ENCODE measurements around the gene TMEM176A. TPM values are rescaled to one million over a fixed set of nuclear protein-coding genes. Genes with fewer than 3 reads are reported as not detected.
"Not testable (repeated sequence)": the region's sequence is repeated elsewhere in the genome, so short reads cannot be mapped to it uniquely, and the experiment has no call there.

Gene TMEM176A
- total and polyA plus RNA-seq, 4 experiments from 2014 or later, result 0.26 to 2.6 (median 1.1) TPM; not detected in 1

GRCh38 chr7:150756166-150756565 lies 44.4 kb upstream of the TMEM176A start:
- peak overlapping the region in 1 of 2 donors; percentile 6 for H3K4me3 ChIP-seq (ENCODE audit: low read length in 2 of 2)
- peak overlapping the region; percentile 92 to 99 (median 96) for H3K27ac Mint-ChIP-seq
- peaks cover 0 to 7% (median under 1%) of the 10 kb centered on the region in 8 donors for H3K9me3 Mint-ChIP-seq
- no peaks in the 10 kb centered on the region for H3K27me3 ChIP-seq (ENCODE audit: insufficient read depth, low read length)
- peaks cover 40 to 58% (median 49%) of the 10 kb centered on the region in 4 donors for H3K4me1 Mint-ChIP-seq
- peak overlapping the region; percentile 61 for H3K27ac ChIP-seq (ENCODE audit: low read depth, low read length)
- H3K4me3 Mint-ChIP-seq, result peak overlapping the region; percentile 56 to 85 (median 76)
- intact Hi-C loops (cut with micrococcal nuclease), result loop anchor here (1.0 kb wide), 1 partner anchor 400 kb away; no protein-coding TSS in a partner anchor
- H3K27me3 Mint-ChIP-seq, result peaks cover 0 to 2% of the 10 kb centered on the region in 2 donors
- no peaks in the 10 kb centered on the region for H3K36me3 ChIP-seq (ENCODE audit: insufficient read depth, low read length)
- POLR2A ChIA-PET (ENCODE audit: partially characterized antibody), result interaction anchor here (0.6 to 7.5 kb wide), 58 partner anchors 12 to 398 kb away, joined by 3 to 288 read pairs (median 8); partner anchors contain the start of genes GIMAP1, GIMAP2, GIMAP4 and GIMAP5
- H3K36me3 Mint-ChIP-seq, result peaks cover 0 to 9% of the 10 kb centered on the region in 2 donors
- CTCF ChIA-PET (ENCODE audit: partially characterized antibody), result interaction anchor here (0.6 to 3.9 kb wide), 34 partner anchors 10 to 400 kb away, joined by 3 to 93 read pairs (median 4); partner anchors contain the start of genes GIMAP1, GIMAP2, GIMAP4 and GIMAP5
- peaks cover 59% of the 10 kb centered on the region for H3K4me1 ChIP-seq (ENCODE audit: insufficient read depth, low read length)
- no peaks in the 10 kb centered on the region for H3K9me3 ChIP-seq (ENCODE audit: control insufficient read depth in 1 of 2, low read length in 2 of 2)
- DNase-seq, result peak in 1 of 5 donors; percentile 53

- Mint-ChIP-seq H3K4me3 (peak overlapping the region in 7 of 8 donors; percentile 43 to 85 (median 74)), H3K9me3 (peaks cover 0 to 12% (median 6%) of the 10 kb centered on the region in 8 donors), H3K4me1 (peaks cover 38 to 55% (median 46%) of the 10 kb centered on the region in 4 donors), H3K36me3 (peaks cover 5 to 9% of the 10 kb centered on the region in 2 donors), H3K27me3 (peaks cover 0 to 2% of the 10 kb centered on the region in 2 donors), H3K27ac (peak overlapping the region; percentile 92 to 99 (median 96))
- no peaks in the 10 kb centered on the region for H3K36me3 ChIP-seq (ENCODE audit: insufficient read depth, low read length)
- CTCF ChIA-PET (ENCODE audit: partially characterized antibody), result interaction anchor here (0.7 to 3.9 kb wide), 17 partner anchors 11 to 401 kb away, joined by 3 to 93 read pairs (median 6); partner anchors contain the start of genes GIMAP1, GIMAP2, GIMAP4 and GIMAP5
- POLR2A ChIA-PET (ENCODE audit: partially characterized antibody), result interaction anchor here (0.6 to 7.5 kb wide), 16 partner anchors 12 to 887 kb away, joined by 3 to 288 read pairs (median 34); partner anchors contain the start of genes GIMAP1, GIMAP2, GIMAP4 and GIMAP6
- H3K4me1 ChIP-seq (ENCODE audit: insufficient read depth, low read length), result peaks cover 55% of the 10 kb centered on the region
- peak overlapping the region in 1 of 2 donors; percentile 6 for H3K4me3 ChIP-seq (ENCODE audit: low read length in 2 of 2)
- DNase-seq, result peak; percentile 62 to 72 (median 68)
- H3K9me3 ChIP-seq (ENCODE audit: control insufficient read depth in 1 of 2, low read length in 2 of 2), result no peaks in the 10 kb centered on the region
- H3K27me3 ChIP-seq (ENCODE audit: insufficient read depth, low read length), result no peaks in the 10 kb centered on the region
- H3K27ac ChIP-seq (ENCODE audit: low read depth, low read length), result peak overlapping the region; percentile 9
- intact Hi-C loops (cut with micrococcal nuclease), result loop anchor here (1.0 kb wide), 2 partner anchors 336 to 401 kb away; no protein-coding TSS in a partner anchor
These were observed 43.7 kb upstream of the TMEM176A start for GRCh38 chr7:150756858-150757257.

- DNase-seq, result no peak
- intact Hi-C loops (cut with micrococcal nuclease), result no loop called here
- H3K36me3 Mint-ChIP-seq, result peaks cover 5% of the 10 kb centered on the region in 2 donors
- Histone ChIP-seq H3K4me1 (ENCODE audit: insufficient read depth, low read length) (peaks cover 29% of the 10 kb centered on the region), H3K27ac (ENCODE audit: low read depth, low read length) (no peak overlapping the region), H3K36me3 (ENCODE audit: insufficient read depth, low read length) (no peaks in the 10 kb centered on the region), H3K27me3 (ENCODE audit: insufficient read depth, low read length) (no peaks in the 10 kb centered on the region), H3K9me3 (ENCODE audit: control insufficient read depth in 1 of 2, low read length in 2 of 2) (no peaks in the 10 kb centered on the region), H3K4me3 (ENCODE audit: low read length in 2 of 2) (no peak overlapping the region)
- no peak overlapping the region for H3K4me3 Mint-ChIP-seq
- ChIA-PET CTCF (ENCODE audit: partially characterized antibody) (interaction anchor here (0.7 to 2.3 kb wide), 8 partner anchors 16 to 1024 kb away, joined by 3 to 10 read pairs (median 4); partner anchors contain the start of gene GIMAP7), POLR2A (ENCODE audit: partially characterized antibody) (interaction anchor here (0.8 to 7.5 kb wide), 5 partner anchors 15 to 309 kb away, joined by 3 to 288 read pairs (median 4); partner anchors contain the start of genes GIMAP4 and GIMAP8)
- H3K27me3 Mint-ChIP-seq, result peaks cover 0 to 2% of the 10 kb centered on the region in 2 donors
- H3K27ac Mint-ChIP-seq, result no peak overlapping the region
- H3K9me3 Mint-ChIP-seq, result peaks cover 0 to 15% (median 6%) of the 10 kb centered on the region in 8 donors
- H3K4me1 Mint-ChIP-seq, result peaks cover 21 to 32% (median 28%) of the 10 kb centered on the region in 4 donors
These were observed 41.1 kb upstream of the TMEM176A start for GRCh38 chr7:150759479-150759878.

- ChIA-PET POLR2A (ENCODE audit: partially characterized antibody) (no interaction called here), CTCF (ENCODE audit: partially characterized antibody) (no interaction called here)
- Mint-ChIP-seq H3K36me3 (peaks cover 0 to 4% of the 10 kb centered on the region in 2 donors), H3K4me3 (no peak overlapping the region), H3K27me3 (no peaks in the 10 kb centered on the region), H3K4me1 (no peaks in the 10 kb centered on the region), H3K9me3 (peaks cover 0 to 7% (median 3%) of the 10 kb centered on the region in 8 donors), H3K27ac (no peak overlapping the region)
- Histone ChIP-seq H3K9me3 (ENCODE audit: control insufficient read depth in 1 of 2, low read length in 2 of 2) (no peaks in the 10 kb centered on the region), H3K27ac (ENCODE audit: low read depth, low read length) (no peak overlapping the region), H3K36me3 (ENCODE audit: insufficient read depth, low read length) (no peaks in the 10 kb centered on the region), H3K4me1 (ENCODE audit: insufficient read depth, low read length) (no peaks in the 10 kb centered on the region), H3K27me3 (ENCODE audit: insufficient read depth, low read length) (no peaks in the 10 kb centered on the region), H3K4me3 (ENCODE audit: low read length in 2 of 2) (no peak overlapping the region)
- intact Hi-C loops (cut with micrococcal nuclease), result no loop called here
- DNase-seq, result no peak
These were observed 34.2 kb upstream of the TMEM176A start for GRCh38 chr7:150766334-150766709.

GRCh38 chr7:150769768-150770167 lies 30.8 kb upstream of the TMEM176A start:
- Mint-ChIP-seq H3K9me3 (peaks cover 0 to 22% (median 12%) of the 10 kb centered on the region in 8 donors), H3K36me3 (peaks cover 1 to 8% of the 10 kb centered on the region in 2 donors), H3K27ac (peak overlapping the region in 1 of 7 donors; percentile 49), H3K27me3 (no peaks in the 10 kb centered on the region), H3K4me3 (peak overlapping the region in 1 of 8 donors; percentile 42), H3K4me1 (no peaks in the 10 kb centered on the region)
- H3K4me1 ChIP-seq (ENCODE audit: insufficient read depth, low read length), result no peaks in the 10 kb centered on the region
- no peaks in the 10 kb centered on the region for H3K36me3 ChIP-seq (ENCODE audit: insufficient read depth, low read length)
- DNase-seq, result no peak
- H3K9me3 ChIP-seq (ENCODE audit: control insufficient read depth in 1 of 2, low read length in 2 of 2), result no peaks in the 10 kb centered on the region
- no peak overlapping the region for H3K27ac ChIP-seq (ENCODE audit: low read depth, low read length)
- POLR2A ChIA-PET (ENCODE audit: partially characterized antibody), result no interaction called here
- no peaks in the 10 kb centered on the region for H3K27me3 ChIP-seq (ENCODE audit: insufficient read depth, low read length)
- intact Hi-C loops (cut with micrococcal nuclease), result no loop called here
- no peak overlapping the region for H3K4me3 ChIP-seq (ENCODE audit: low read length in 2 of 2)
- CTCF ChIA-PET (ENCODE audit: partially characterized antibody), result interaction anchor here (0.6 to 1.9 kb wide), 2 partner anchors 9 to 299 kb away, joined by 3 to 11 read pairs; no protein-coding TSS in a partner anchor

GRCh38 chr7:150774131-150774530 lies 26.4 kb upstream of the TMEM176A start:
- peaks cover 1 to 12% of the 10 kb centered on the region in 2 donors for H3K36me3 Mint-ChIP-seq
- peaks cover 0 to 26% (median 16%) of the 10 kb centered on the region in 8 donors for H3K9me3 Mint-ChIP-seq
- H3K36me3 ChIP-seq (ENCODE audit: insufficient read depth, low read length); CTCF ChIA-PET (ENCODE audit: partially characterized antibody); POLR2A ChIA-PET (ENCODE audit: partially characterized antibody); H3K4me3 Mint-ChIP-seq; H3K27ac ChIP-seq (ENCODE audit: low read depth, low read length); DNase-seq; H3K9me3 ChIP-seq (ENCODE audit: control insufficient read depth in 1 of 2, low read length in 2 of 2); H3K27me3 Mint-ChIP-seq; H3K4me3 ChIP-seq (ENCODE audit: low read length in 2 of 2); intact Hi-C loops (cut with micrococcal nuclease); H3K27me3 ChIP-seq (ENCODE audit: insufficient read depth, low read length); H3K4me1 Mint-ChIP-seq; H3K4me1 ChIP-seq (ENCODE audit: insufficient read depth, low read length); H3K27ac Mint-ChIP-seq: not testable (repeated sequence)
